SK-N-SH treated with all-trans-retinoic acid at 6 μM for 48 hours (cell line): ENCODE data around the gene UBP1.

ENCODE experiments used
- ATAC-seq: fragments of 200-7000 bp; cut with Tn5 transposase; 3 replicates; pipeline ENCODE4 v1.9.1; 2020; ENCODE audit warnings: mild to moderate bottlenecking, moderate library complexity
- BACH2 ChIP-seq: fragments of 250-450 bp; sonication (Bioruptor Pico); IDR thresholded peaks from 2 replicates; pipeline ENCODE4 v1.9.0; 2021; ENCODE audit warnings: mild to moderate bottlenecking, borderline replicate concordance
- CSDC2 ChIP-seq: fragments of 250-450 bp; sonication (Bioruptor Pico); IDR thresholded peaks from 2 replicates; pipeline ENCODE4 v1.5.0; 2020; ENCODE audit warnings: mild to moderate bottlenecking, moderate library complexity
- ESRRG ChIP-seq: fragments of 250-450 bp; sonication (Bioruptor Pico); IDR thresholded peaks from 2 replicates; pipeline ENCODE4 v1.6.1; 2021; ENCODE audit warnings: mild to moderate bottlenecking
- GLIS3 ChIP-seq: fragments of 250-450 bp; sonication (Bioruptor Pico); IDR thresholded peaks from 2 replicates; pipeline ENCODE4 v1.5.0; 2020; ENCODE audit warnings: mild to moderate bottlenecking, moderate library complexity
- ISL1 ChIP-seq: fragments of 250-450 bp; sonication (Bioruptor Pico); IDR thresholded peaks from 2 replicates; pipeline ENCODE4 v2.1.2; 2022; ENCODE audit warnings: mild to moderate bottlenecking, moderate library complexity
- PPARA ChIP-seq: fragments of 250-450 bp; sonication (Bioruptor Pico); IDR thresholded peaks from 2 replicates; pipeline ENCODE4 v1.5.0; 2020; ENCODE audit warnings: mild to moderate bottlenecking, borderline replicate concordance
- RARB ChIP-seq: fragments of 250-450 bp; sonication (Bioruptor Pico); IDR thresholded peaks from 2 replicates; pipeline ENCODE4 v1.8.0; 2021; ENCODE audit warnings: mild to moderate bottlenecking, moderate library complexity
- SNAI2 ChIP-seq: fragments of 250-450 bp; sonication (Bioruptor Pico); IDR thresholded peaks from 2 replicates; pipeline ENCODE4 v1.5.0; 2020; ENCODE audit warnings: mild to moderate bottlenecking, moderate library complexity
- TCF4 ChIP-seq: fragments of 250-450 bp; sonication (Bioruptor Pico); IDR thresholded peaks from 2 replicates; pipeline ENCODE4 v1.8.0; 2021; ENCODE audit warnings: mild to moderate bottlenecking, moderate library complexity, borderline replicate concordance
- TOX ChIP-seq: fragments of 250-450 bp; sonication (Bioruptor Pico); IDR thresholded peaks from 2 replicates; pipeline ENCODE4 v1.8.0; 2021; ENCODE audit warnings: mild to moderate bottlenecking, moderate library complexity, borderline replicate concordance
- ZC3H10 ChIP-seq: fragments of 250-450 bp; sonication (Bioruptor Pico); IDR thresholded peaks from 2 replicates; pipeline ENCODE4 v1.5.1; 2021; ENCODE audit warnings: mild to moderate bottlenecking, moderate library complexity
- ZFP3 ChIP-seq: fragments of 250-450 bp; sonication (Bioruptor Pico); IDR thresholded peaks from 2 replicates; pipeline ENCODE4 v1.5.0; 2020; ENCODE audit warnings: mild to moderate bottlenecking, moderate library complexity
- ZNF565 ChIP-seq: fragments of 450-650 bp; formaldehyde crosslinking; conservative IDR thresholded peaks from 2 replicates; pipeline ENCODE4 v1.5.0; 2020; ENCODE audit warnings: low read depth, mild to moderate bottlenecking, moderate library complexity
- ZNF8 ChIP-seq: fragments of 450-650 bp; formaldehyde crosslinking; IDR thresholded peaks from 2 replicates; pipeline ENCODE4 v1.5.0; 2020; ENCODE audit warnings: mild to moderate bottlenecking, moderate library complexity
- TF ChIP-seq, protein P1 (sequence below): fragments of 250-450 bp; sonication (Bioruptor Pico); IDR thresholded peaks from 2 replicates; pipeline ENCODE4 v1.5.1; 2020; ENCODE audit warnings: low read depth, mild to moderate bottlenecking, moderate library complexity
- TF ChIP-seq, protein P2 (sequence below): fragments of 250-450 bp; sonication (Bioruptor Pico); IDR thresholded peaks from 2 replicates; pipeline ENCODE4 v1.8.0; 2021; ENCODE audit warnings: low read depth, mild to moderate bottlenecking, moderate library complexity, borderline replicate concordance
- TF ChIP-seq, protein P3 (sequence below): fragments of 250-450 bp; sonication (Bioruptor Pico); IDR thresholded peaks from 2 replicates; pipeline ENCODE4 v1.5.0; 2020; ENCODE audit warnings: mild to moderate bottlenecking, moderate library complexity
- TF ChIP-seq, protein P4 (sequence below): fragments of 250-450 bp; sonication (Bioruptor Pico); IDR thresholded peaks from 2 replicates; pipeline ENCODE4 v1.8.0; 2020; ENCODE audit warnings: mild to moderate bottlenecking, moderate library complexity, borderline replicate concordance
- TF ChIP-seq, protein P5 (sequence below): fragments of 250-450 bp; sonication (Bioruptor Pico); IDR thresholded peaks from 2 replicates; pipeline ENCODE4 v1.5.1; 2021; ENCODE audit warnings: mild to moderate bottlenecking, moderate library complexity

UBP1 gene

DNA sequence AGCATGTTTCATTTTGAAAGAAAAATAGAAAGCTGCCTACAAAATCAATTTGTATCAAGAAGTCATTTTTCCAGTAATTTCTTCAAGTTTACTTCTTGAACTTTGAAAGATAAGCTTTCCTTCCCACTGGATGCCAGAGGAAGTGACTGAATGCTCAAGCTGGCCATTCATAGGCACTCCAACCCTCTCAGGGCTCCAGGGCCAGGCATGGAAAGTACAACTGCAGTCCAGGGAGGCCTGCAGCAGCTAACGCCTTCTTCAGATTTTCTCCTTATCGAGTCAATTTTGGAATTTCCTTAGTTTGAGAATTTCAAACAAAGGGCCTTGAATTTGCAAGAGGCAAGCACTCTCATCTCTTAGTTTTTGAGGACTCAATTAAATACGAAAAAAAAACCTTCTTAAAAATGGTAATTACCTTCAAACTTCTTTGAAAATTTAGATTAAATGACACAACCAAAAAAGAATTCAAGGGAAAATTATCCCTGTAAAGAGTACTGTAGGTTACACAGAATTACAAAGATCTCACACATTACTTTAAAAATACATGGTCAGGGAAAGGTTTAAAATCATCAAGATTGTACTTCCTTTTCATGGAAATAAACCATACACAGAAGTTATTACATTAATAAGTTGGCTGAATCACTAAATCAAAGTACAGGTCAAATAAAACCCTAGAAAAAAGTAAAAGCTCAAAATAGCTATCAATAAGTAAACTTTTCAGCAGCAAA, 2.5 kb downstream of the UBP1 start:
- TF ChIP-seq, protein P1, sequence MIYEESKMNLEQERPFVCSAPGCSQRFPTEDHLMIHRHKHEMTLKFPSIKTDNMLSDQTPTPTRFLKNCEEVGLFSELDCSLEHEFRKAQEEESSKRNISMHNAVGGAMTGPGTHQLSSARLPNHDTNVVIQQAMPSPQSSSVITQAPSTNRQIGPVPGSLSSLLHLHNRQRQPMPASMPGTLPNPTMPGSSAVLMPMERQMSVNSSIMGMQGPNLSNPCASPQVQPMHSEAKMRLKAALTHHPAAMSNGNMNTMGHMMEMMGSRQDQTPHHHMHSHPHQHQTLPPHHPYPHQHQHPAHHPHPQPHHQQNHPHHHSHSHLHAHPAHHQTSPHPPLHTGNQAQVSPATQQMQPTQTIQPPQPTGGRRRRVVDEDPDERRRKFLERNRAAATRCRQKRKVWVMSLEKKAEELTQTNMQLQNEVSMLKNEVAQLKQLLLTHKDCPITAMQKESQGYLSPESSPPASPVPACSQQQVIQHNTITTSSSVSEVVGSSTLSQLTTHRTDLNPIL (CRISPR knock-in tag), result no peak
- TF ChIP-seq, protein P2, sequence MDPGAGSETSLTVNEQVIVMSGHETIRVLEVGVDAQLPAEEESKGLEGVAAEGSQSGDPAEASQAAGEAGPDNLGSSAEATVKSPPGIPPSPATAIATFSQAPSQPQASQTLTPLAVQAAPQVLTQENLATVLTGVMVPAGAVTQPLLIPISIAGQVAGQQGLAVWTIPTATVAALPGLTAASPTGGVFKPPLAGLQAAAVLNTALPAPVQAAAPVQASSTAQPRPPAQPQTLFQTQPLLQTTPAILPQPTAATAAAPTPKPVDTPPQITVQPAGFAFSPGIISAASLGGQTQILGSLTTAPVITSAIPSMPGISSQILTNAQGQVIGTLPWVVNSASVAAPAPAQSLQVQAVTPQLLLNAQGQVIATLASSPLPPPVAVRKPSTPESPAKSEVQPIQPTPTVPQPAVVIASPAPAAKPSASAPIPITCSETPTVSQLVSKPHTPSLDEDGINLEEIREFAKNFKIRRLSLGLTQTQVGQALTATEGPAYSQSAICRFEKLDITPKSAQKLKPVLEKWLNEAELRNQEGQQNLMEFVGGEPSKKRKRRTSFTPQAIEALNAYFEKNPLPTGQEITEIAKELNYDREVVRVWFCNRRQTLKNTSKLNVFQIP (CRISPR knock-in tag), result no peak
- TF ChIP-seq, protein P3, sequence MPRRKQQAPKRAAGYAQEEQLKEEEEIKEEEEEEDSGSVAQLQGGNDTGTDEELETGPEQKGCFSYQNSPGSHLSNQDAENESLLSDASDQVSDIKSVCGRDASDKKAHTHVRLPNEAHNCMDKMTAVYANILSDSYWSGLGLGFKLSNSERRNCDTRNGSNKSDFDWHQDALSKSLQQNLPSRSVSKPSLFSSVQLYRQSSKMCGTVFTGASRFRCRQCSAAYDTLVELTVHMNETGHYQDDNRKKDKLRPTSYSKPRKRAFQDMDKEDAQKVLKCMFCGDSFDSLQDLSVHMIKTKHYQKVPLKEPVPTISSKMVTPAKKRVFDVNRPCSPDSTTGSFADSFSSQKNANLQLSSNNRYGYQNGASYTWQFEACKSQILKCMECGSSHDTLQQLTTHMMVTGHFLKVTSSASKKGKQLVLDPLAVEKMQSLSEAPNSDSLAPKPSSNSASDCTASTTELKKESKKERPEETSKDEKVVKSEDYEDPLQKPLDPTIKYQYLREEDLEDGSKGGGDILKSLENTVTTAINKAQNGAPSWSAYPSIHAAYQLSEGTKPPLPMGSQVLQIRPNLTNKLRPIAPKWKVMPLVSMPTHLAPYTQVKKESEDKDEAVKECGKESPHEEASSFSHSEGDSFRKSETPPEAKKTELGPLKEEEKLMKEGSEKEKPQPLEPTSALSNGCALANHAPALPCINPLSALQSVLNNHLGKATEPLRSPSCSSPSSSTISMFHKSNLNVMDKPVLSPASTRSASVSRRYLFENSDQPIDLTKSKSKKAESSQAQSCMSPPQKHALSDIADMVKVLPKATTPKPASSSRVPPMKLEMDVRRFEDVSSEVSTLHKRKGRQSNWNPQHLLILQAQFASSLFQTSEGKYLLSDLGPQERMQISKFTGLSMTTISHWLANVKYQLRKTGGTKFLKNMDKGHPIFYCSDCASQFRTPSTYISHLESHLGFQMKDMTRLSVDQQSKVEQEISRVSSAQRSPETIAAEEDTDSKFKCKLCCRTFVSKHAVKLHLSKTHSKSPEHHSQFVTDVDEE (CRISPR knock-in tag), result no peak
- TF ChIP-seq SNAI2 (no peak), TCF4 (CRISPR knock-in tag) (no peak), ZNF565 (no peak), PPARA (no peak), CSDC2 (CRISPR knock-in tag) (no peak), TOX (CRISPR knock-in tag) (no peak), GLIS3 (CRISPR knock-in tag) (no peak), ZNF8 (no peak), BACH2 (no peak), ZC3H10 (CRISPR knock-in tag) (no peak)
- TF ChIP-seq, protein P4, sequence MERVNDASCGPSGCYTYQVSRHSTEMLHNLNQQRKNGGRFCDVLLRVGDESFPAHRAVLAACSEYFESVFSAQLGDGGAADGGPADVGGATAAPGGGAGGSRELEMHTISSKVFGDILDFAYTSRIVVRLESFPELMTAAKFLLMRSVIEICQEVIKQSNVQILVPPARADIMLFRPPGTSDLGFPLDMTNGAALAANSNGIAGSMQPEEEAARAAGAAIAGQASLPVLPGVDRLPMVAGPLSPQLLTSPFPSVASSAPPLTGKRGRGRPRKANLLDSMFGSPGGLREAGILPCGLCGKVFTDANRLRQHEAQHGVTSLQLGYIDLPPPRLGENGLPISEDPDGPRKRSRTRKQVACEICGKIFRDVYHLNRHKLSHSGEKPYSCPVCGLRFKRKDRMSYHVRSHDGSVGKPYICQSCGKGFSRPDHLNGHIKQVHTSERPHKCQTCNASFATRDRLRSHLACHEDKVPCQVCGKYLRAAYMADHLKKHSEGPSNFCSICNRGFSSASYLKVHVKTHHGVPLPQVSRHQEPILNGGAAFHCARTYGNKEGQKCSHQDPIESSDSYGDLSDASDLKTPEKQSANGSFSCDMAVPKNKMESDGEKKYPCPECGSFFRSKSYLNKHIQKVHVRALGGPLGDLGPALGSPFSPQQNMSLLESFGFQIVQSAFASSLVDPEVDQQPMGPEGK (CRISPR knock-in tag), result no peak
- TF ChIP-seq, protein P5, sequence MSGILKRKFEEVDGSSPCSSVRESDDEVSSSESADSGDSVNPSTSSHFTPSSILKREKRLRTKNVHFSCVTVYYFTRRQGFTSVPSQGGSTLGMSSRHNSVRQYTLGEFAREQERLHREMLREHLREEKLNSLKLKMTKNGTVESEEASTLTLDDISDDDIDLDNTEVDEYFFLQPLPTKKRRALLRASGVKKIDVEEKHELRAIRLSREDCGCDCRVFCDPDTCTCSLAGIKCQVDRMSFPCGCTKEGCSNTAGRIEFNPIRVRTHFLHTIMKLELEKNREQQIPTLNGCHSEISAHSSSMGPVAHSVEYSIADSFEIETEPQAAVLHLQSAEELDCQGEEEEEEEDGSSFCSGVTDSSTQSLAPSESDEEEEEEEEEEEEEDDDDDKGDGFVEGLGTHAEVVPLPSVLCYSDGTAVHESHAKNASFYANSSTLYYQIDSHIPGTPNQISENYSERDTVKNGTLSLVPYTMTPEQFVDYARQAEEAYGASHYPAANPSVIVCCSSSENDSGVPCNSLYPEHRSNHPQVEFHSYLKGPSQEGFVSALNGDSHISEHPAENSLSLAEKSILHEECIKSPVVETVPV (CRISPR knock-in tag), result no peak
- ATAC-seq, result no peak

DNA sequence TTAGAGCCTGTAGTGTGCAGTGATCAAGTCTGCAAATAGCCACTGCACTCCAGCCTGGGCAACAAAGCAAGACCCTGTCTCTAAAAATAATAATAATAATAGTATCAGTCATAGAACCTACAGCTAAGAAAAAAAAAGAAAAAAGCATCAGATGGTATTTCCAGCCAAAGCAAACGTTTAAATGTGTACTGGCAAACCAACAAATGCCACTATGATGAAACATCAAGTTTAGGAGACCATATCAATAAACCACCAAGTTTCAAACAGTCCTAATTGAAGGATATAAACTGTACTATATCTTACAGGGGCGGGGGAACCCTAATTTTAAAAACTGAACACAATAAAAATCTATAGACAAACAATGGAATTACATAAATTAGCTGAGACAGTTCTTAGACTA, 6.4 kb downstream of the UBP1 start:
- no peak for ATAC-seq
- no peak for TF ChIP-seq ZFP3 (CRISPR knock-in tag)
- TF ChIP-seq GLIS3 (CRISPR knock-in tag), result no peak
- TF ChIP-seq ESRRG (CRISPR knock-in tag), result no peak
- TF ChIP-seq ISL1, result no peak
- TF ChIP-seq ZNF8, result no peak
- TF ChIP-seq TCF4 (CRISPR knock-in tag), result no peak
- TF ChIP-seq, protein P1 (CRISPR knock-in tag), result no peak
- TF ChIP-seq SNAI2, result no peak

DNA sequence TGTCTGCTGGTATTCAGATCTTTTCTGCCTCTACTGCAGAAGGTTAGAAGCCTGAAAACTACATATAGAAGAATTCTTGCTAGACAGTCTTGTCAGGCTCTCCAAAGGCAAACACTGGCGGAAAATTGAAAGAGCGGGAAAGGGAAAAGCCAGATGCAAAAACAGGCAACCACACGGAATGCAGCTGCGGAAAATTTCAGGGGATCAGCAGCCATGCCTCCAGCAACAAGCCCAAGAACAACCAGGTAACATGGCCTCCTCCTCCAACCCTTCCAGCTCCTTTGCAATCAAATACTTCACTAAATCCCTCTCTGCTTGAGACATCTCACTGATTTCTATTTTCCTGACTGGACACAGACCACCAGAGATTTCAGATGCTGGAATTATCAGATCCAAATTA, 9.6 kb downstream of the UBP1 start:
- TF ChIP-seq, protein P5 (CRISPR knock-in tag), result no peak
- TF ChIP-seq TCF4 (CRISPR knock-in tag), result no peak
- TF ChIP-seq GLIS3 (CRISPR knock-in tag), result no peak
- TF ChIP-seq PPARA, result no peak
- no peak for TF ChIP-seq SNAI2
- no peak for TF ChIP-seq RARB
- TF ChIP-seq, protein P2 (CRISPR knock-in tag), result no peak
- TF ChIP-seq ZNF565, result no peak
- TF ChIP-seq ESRRG (CRISPR knock-in tag), result no peak
- no peak for TF ChIP-seq BACH2
- TF ChIP-seq ZNF8, result no peak
- no peak for TF ChIP-seq ZC3H10 (CRISPR knock-in tag)
- TF ChIP-seq, all 23 proteins: peak for 0

More for the DNA sequence above, 9.6 kb downstream of the UBP1 start:
- no peak for ATAC-seq
